Activated CD8-positive, alpha-beta T cell treated with anti-CD3 and anti-CD28 coated beads for 36 hours (primary cell): Measurements from ENCODE around the gene DGKB. TPM values are rescaled to one million over a fixed set of nuclear protein-coding genes. Genes with fewer than 3 reads are reported as not detected.

Source experiments
- ATAC-seq: fragments of 200-7000 bp; cut with Tn5 transposase; one replicate; pipeline ENCODE4 v1.10.0; 2021; ENCODE audit warnings: mild to moderate bottlenecking, moderate library complexity
- CTCF ChIA-PET: fragments of 350-600 bp; sonication (Branson Sonifier 250); formaldehyde crosslinking; loops from one replicate; lab custom pipeline; 2021; ENCODE audit warnings: antibody characterized with exemption; lab: Charles Lee
- POLR2A ChIA-PET: fragments of 350-600 bp; sonication (Branson Sonifier 250); formaldehyde crosslinking; loops from one replicate; lab custom pipeline; 2021; ENCODE audit warnings: antibody characterized with exemption; lab: Charles Lee
- DNase-seq: peaks from one replicate; pipeline ENCODE4 v3.0.0-alpha.2; 2020
- H3K27ac Mint-ChIP-seq: one replicate; pipeline ENCODE4 v1.8.0; 2021; ENCODE audit warnings: mild to moderate bottlenecking, mixed read lengths
- H3K27me3 Mint-ChIP-seq: one replicate; pipeline ENCODE4 v1.8.0; 2021; ENCODE audit warnings: mixed read lengths
- H3K36me3 Mint-ChIP-seq: one replicate; pipeline ENCODE4 v1.8.0; 2021; ENCODE audit warnings: low read depth, mixed read lengths
- H3K4me1 Mint-ChIP-seq: one replicate; pipeline ENCODE4 v1.8.0; 2021; ENCODE audit warnings: low read depth, mixed read lengths
- H3K4me3 Mint-ChIP-seq: one replicate; pipeline ENCODE4 v1.8.0; 2021; ENCODE audit warnings: mild to moderate bottlenecking, moderate library complexity, mixed read lengths
- H3K9me3 Mint-ChIP-seq: one replicate; pipeline ENCODE4 v1.8.0; 2021; ENCODE audit warnings: mixed read lengths
- intact Hi-C: fragments of 100-400 bp; cut with micrococcal nuclease; formaldehyde crosslinking; loops from one replicate; pipeline ENCODE4 v1.10.0; 2022
- total RNA-seq, 2 experiments: library from RNA; stranded (reverse); gene quantifications; one replicate each; pipeline ENCODE4 v1.2.3, GENCODE V29; 2021
- TF ChIP-seq, protein P1 (sequence below): fragments of 200-600 bp; IDR thresholded peaks from one replicate; pipeline ENCODE4 v1.8.0; 2022; ENCODE audit warnings: antibody characterized with exemption, mild to moderate bottlenecking

DGKB gene
- total RNA-seq, 2 experiments from 2014 or later = not detected

- TF ChIP-seq, protein P1, sequence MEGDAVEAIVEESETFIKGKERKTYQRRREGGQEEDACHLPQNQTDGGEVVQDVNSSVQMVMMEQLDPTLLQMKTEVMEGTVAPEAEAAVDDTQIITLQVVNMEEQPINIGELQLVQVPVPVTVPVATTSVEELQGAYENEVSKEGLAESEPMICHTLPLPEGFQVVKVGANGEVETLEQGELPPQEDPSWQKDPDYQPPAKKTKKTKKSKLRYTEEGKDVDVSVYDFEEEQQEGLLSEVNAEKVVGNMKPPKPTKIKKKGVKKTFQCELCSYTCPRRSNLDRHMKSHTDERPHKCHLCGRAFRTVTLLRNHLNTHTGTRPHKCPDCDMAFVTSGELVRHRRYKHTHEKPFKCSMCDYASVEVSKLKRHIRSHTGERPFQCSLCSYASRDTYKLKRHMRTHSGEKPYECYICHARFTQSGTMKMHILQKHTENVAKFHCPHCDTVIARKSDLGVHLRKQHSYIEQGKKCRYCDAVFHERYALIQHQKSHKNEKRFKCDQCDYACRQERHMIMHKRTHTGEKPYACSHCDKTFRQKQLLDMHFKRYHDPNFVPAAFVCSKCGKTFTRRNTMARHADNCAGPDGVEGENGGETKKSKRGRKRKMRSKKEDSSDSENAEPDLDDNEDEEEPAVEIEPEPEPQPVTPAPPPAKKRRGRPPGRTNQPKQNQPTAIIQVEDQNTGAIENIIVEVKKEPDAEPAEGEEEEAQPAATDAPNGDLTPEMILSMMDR = no peak
- Mint-ChIP-seq H3K9me3 (peaks cover 5% of the 10 kb centered on the region), H3K27me3 (no peaks in the 10 kb centered on the region), H3K4me3 (no peak overlapping the region), H3K4me1 (no peaks in the 10 kb centered on the region), H3K36me3 (no peaks in the 10 kb centered on the region), H3K27ac (no peak overlapping the region)
- POLR2A ChIA-PET = no interaction called here
- no peak for DNase-seq
- intact Hi-C loops = no loop called here
- CTCF ChIA-PET = interaction anchor here (1.1 kb wide), 1 partner anchor 31 kb away, joined by 3 read pairs; the partner anchor contains the start of gene DGKB
- no peak for ATAC-seq
Observed at GRCh38 chr7:14871880-14872279, 30.7 kb downstream of the DGKB start.

DNA sequence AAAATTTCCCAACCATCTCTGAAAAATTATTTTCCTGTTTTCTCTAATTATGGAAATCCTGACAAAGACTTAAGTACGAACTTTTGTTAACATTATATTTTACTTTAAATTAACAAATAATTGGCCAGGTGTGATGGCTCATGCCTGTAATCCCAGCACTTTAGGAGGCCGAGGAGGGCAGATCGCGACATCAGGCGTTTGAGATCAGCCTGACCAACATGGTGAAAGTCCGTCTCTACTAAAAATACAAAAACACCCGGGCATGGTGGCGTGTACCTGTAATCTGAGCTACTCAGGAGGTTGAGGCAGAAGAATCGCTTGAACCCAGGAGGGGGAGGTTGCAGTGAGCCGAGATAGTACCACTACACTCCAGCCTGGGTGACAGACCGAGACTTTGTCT, 32.2 kb downstream of the DGKB start:
- POLR2A ChIA-PET = interaction anchor here (0.6 kb wide), 1 partner anchor 134 kb away, joined by 3 read pairs; no protein-coding TSS in a partner anchor
- ATAC-seq (no peak), DNase-seq (no peak)
- H3K36me3 Mint-ChIP-seq = no peaks in the 10 kb centered on the region
- CTCF ChIA-PET = no interaction called here
- H3K27ac Mint-ChIP-seq = no peak overlapping the region
- H3K27me3 Mint-ChIP-seq = no peaks in the 10 kb centered on the region
- no peaks in the 10 kb centered on the region for H3K4me1 Mint-ChIP-seq
- peaks cover 7% of the 10 kb centered on the region for H3K9me3 Mint-ChIP-seq
- TF ChIP-seq, protein P1 = no peak
- intact Hi-C loops = no loop called here
- H3K4me3 Mint-ChIP-seq = no peak overlapping the region

DNA sequence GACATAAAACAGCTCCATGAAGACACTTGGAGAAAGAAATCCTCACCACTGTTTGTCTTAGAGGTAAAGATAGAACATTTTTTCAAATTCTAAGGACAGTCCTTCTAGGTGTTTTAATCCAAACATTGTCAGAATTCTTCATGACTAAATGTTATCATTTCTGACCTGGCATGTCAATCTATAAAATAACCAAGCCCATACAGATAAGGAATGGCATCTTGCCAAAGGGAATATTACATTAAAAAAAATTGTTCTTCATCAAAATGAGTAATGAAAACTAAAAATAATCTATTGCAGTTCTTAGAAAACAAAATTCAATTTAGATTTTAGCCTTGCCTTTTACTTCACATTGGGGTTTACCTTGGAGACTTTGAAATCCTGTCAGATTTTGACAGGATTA, 33.6 kb downstream of the DGKB start:
- no peak for ATAC-seq
- H3K9me3 Mint-ChIP-seq = peaks cover 7% of the 10 kb centered on the region
- H3K27ac Mint-ChIP-seq = no peak overlapping the region
- POLR2A ChIA-PET = no interaction called here
- H3K27me3 Mint-ChIP-seq = no peaks in the 10 kb centered on the region
- intact Hi-C loops = no loop called here
- DNase-seq = no peak
- H3K4me3 Mint-ChIP-seq = no peak overlapping the region
- H3K4me1 Mint-ChIP-seq = no peaks in the 10 kb centered on the region
- CTCF ChIA-PET = no interaction called here
- H3K36me3 Mint-ChIP-seq = no peaks in the 10 kb centered on the region
- TF ChIP-seq, protein P1 = no peak

- Mint-ChIP-seq H3K27me3 (no peaks in the 10 kb centered on the region), H3K4me1 (no peaks in the 10 kb centered on the region), H3K27ac (no peak overlapping the region), H3K9me3 (no peaks in the 10 kb centered on the region), H3K4me3 (no peak overlapping the region), H3K36me3 (no peaks in the 10 kb centered on the region)
- DNase-seq = no peak
- no peak for ATAC-seq
- TF ChIP-seq, protein P1 = no peak
- CTCF ChIA-PET = no interaction called here
- intact Hi-C loops = no loop called here
- POLR2A ChIA-PET = no interaction called here
Observed at GRCh38 chr7:14861456-14861855, 41.1 kb downstream of the DGKB start.

DNA sequence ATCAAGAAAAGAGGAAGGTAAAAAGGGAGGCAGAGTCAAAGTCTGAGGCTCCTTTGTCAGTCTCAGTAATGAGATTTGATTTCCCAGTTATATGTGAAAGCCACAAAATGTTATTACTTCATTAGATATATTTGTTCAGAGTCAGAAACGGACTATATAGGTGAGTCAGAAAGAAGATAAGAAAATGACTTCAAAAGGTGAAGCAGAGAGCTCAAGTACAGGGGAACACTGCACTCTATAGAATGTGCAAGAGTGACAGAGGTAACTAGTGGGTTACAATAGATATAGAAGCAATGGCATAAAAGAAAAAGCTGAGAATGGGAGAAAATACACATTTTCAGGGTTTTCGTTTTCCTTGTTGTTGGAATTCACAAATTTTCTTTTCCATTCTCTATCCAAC, 43.3 kb downstream of the DGKB start:
- TF ChIP-seq, protein P1 = no peak
- Mint-ChIP-seq H3K4me1 (no peaks in the 10 kb centered on the region), H3K27me3 (no peaks in the 10 kb centered on the region), H3K9me3 (no peaks in the 10 kb centered on the region), H3K4me3 (no peak overlapping the region), H3K36me3 (no peaks in the 10 kb centered on the region), H3K27ac (no peak overlapping the region)
- CTCF ChIA-PET = no interaction called here
- DNase-seq (no peak), ATAC-seq (no peak)
- intact Hi-C loops = no loop called here
- POLR2A ChIA-PET = no interaction called here
